Left cardiac atrium (tissue), 4 donors: ENCODE measurements around the gene AZIN2. TPM values are rescaled to one million over a fixed set of nuclear protein-coding genes. Genes with fewer than 3 reads are reported as not detected.
"Not testable (repeated sequence)": the region's sequence is repeated elsewhere in the genome, so short reads cannot be mapped to it uniquely, and the experiment has no call there.

ENCODE experiments used
- ATAC-seq, 2 donors: fragments of 200-7000 bp; cut with Tn5 transposase; one replicate each; pipeline ENCODE4 v1.9.1; 2020; ENCODE audit warnings: mild to moderate bottlenecking in 2 of 2, moderate library complexity in 2 of 2
- DNase-seq: peaks from one replicate; pipeline ENCODE4 v3.0.0-alpha.2; 2020
- intact Hi-C, 2 donors: fragments of 100-400 bp; cut with DNase I; formaldehyde crosslinking; loops; one replicate each; pipeline versions ENCODE4 v1.14.1 to v1.15.1; 2022 to 2023
- total RNA-seq, 2 donors: library from RNA; stranded (reverse); fragmentation: NEBNext Ultra II Directional; extraction: Animal tissue kit (Norgen Biotek cat#: 25700); gene quantifications; one replicate each; pipeline ENCODE4 v1.2.1, GENCODE V29; 2021
- donor health status: DM: no; HTN: yes; CAD: no.
- donor health status: DM: no; HTN: yes; CAD: no; lungs with severe emphysema.
- donor health status: DM: yes; HTN: yes; CAD: no.
- donor health status: Dilated cardiomyopathy.

The AZIN2 gene
- total RNA-seq, 2 donors from 2014 or later = 1.8 to 2.6 TPM

DNA sequence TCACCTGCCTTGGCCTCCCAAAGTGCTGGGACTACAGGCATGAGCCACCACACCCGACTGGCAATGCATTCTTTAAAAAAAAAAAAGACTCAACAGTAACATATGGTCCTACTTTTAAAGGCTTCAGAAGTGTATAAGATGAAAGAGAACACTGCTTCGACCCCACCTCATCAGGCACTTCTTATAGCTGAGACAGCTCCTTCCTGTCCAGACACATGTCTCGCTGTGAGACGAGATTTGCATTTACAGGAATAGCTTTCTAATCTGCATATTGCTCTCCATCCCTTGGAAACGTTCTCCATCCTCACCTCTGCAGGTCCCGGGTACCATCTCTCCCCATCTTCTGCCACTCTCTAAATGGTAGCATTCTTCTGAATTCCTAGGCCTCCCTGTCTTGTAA, 6.7 kb downstream of the AZIN2 start:
- ATAC-seq (no peak), DNase-seq (no peak)
- intact Hi-C loops = loop anchor here (10.0 kb wide), 2 partner anchors 153 to 213 kb away; partner anchors contain the start of gene FNDC5 (in 1 of the 2)

DNA sequence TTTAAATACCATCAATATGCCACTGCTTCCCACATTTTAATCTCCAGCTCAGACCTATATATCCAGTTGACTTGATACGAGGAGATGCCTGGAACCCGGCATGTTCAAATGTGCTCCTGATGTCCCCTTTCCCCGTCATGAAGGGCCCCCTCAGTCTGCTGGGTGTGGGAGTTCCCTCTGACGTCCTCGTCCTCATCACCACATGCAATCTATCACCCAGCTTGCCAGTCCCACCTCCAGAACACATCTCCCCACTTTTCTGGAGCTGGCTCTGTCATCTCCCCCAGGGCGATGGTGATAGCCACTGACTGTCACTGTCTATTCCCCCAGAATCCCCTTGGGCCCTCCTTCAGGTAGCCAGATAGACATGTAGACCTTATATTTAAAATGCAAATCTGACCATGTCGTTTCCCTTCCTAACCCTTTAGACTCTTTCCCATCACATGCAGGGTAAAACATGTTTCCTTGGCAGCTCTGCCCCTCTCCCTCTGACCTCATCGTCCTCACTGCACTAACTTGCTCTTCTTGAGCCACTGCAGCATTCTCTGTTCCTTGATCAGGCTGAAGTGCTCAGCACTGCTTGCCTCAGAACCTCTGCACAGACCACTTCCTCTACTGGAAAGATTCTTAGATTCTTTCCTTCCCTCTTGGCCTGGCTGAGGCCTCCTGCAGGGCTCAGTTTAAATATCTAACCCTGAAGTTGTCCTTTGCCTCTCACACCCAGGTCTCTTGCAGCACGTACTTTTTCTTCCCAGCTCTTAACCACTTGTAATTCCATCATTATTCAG, 7.4 kb downstream of the AZIN2 start:
- no peak for DNase-seq
- ATAC-seq = no peak
- intact Hi-C loops = loop anchor here (10.0 kb wide), 2 partner anchors 154 to 214 kb away; partner anchors contain the start of gene FNDC5 (in 1 of the 2)

- intact Hi-C loops = loop anchor here (10.0 kb wide), 2 partner anchors 155 to 215 kb away; partner anchors contain the start of gene FNDC5 (in 1 of the 2)
- no peak for DNase-seq
- no peak for ATAC-seq
These were observed 8.5 kb downstream of the AZIN2 start for GRCh38 chr1:33089457-33089856.

DNA sequence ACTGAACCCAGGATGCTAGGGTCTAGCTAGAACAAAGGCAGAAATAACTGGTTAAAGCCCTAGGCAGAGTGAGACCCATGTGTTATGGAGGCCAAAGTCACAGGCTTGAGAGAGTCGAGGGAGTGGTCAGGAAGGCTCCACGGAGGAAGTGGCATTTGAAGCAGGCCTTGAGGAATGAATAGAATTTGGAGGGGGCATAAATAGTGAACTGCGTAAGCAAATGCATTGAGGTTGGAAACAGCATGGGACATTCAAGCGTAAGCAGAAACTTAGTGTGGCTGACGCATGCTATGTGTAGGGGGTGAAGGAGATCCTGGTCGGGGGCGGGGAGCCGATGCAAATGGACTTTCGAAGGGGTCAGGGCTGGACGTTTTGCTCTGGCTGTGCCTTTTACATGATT, 11.5 kb downstream of the AZIN2 start:
- ATAC-seq = no peak
- intact Hi-C loops = no loop called here
- no peak for DNase-seq

GRCh38 chr1:33093004-33093403, 12.1 kb downstream of the AZIN2 start:
- DNase-seq (no peak), ATAC-seq (no peak)
- intact Hi-C loops = no loop called here

DNA sequence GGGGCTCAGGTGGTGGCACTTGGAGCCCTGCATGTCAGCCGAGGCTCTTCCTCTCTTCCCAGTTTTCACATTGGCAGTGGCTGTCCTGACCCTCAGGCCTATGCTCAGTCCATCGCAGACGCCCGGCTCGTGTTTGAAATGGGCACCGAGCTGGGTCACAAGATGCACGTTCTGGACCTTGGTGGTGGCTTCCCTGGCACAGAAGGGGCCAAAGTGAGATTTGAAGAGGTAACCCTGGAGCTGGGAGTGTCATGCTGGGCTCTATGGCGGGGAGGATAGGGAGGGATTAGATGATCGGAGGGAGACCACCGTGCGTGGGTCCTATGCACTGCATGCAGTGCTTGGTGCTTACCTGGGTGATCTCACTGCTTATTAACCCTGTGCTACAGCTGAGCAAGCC, 13.5 kb downstream of the AZIN2 start:
- DNase-seq (no peak), ATAC-seq (no peak)
- intact Hi-C loops = no loop called here

DNA sequence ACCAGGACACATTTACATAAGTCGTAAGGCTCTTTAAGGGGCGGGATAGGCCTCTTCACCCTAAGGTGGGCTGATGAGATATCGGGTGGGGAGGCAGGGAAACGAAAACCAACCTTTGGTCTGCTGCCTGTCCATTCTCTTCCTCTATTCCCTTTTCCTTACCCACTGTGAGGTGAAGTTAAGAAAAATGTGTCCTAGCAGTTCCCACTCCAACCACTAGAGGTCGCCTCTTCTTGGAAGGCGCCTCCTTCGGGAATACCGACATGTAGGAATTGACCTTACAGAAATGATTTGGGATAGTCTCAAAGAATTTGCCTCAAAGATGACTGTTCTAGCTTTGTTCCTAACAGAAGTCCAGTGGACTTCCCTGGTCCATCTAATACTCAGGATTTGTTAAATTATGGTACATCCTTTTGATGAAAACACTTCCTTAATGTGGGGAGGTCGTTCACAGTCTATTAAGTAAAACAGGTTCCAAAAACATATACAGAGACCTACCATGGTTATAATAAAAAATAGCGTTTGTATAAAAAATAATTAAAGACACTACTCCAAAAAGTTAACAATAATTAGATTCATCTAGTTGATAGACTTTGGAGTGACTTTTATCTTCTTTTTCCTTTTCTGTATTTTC, 14.1 kb downstream of the AZIN2 start:
- intact Hi-C loops = no loop called here
- DNase-seq (peak; percentile 56), ATAC-seq (peak in 1 of 2 donors; percentile 17)

GRCh38 chr1:33096363-33097005, 15.5 kb downstream of the AZIN2 start:
- ATAC-seq (peak; percentile 14 to 45), DNase-seq (no peak)
- intact Hi-C loops = no loop called here

- ATAC-seq (no peak), DNase-seq (no peak)
- intact Hi-C loops = no loop called here
These were observed 16.2 kb downstream of the AZIN2 start for GRCh38 chr1:33097137-33097611.

- no peak for DNase-seq
- intact Hi-C loops = no loop called here
- ATAC-seq = no peak
These were observed 16.8 kb downstream of the AZIN2 start for GRCh38 chr1:33097762-33098161.

- DNase-seq = no peak
- intact Hi-C loops = no loop called here
- ATAC-seq = no peak
These were observed 17.4 kb downstream of the AZIN2 start for GRCh38 chr1:33098371-33098770.

DNA sequence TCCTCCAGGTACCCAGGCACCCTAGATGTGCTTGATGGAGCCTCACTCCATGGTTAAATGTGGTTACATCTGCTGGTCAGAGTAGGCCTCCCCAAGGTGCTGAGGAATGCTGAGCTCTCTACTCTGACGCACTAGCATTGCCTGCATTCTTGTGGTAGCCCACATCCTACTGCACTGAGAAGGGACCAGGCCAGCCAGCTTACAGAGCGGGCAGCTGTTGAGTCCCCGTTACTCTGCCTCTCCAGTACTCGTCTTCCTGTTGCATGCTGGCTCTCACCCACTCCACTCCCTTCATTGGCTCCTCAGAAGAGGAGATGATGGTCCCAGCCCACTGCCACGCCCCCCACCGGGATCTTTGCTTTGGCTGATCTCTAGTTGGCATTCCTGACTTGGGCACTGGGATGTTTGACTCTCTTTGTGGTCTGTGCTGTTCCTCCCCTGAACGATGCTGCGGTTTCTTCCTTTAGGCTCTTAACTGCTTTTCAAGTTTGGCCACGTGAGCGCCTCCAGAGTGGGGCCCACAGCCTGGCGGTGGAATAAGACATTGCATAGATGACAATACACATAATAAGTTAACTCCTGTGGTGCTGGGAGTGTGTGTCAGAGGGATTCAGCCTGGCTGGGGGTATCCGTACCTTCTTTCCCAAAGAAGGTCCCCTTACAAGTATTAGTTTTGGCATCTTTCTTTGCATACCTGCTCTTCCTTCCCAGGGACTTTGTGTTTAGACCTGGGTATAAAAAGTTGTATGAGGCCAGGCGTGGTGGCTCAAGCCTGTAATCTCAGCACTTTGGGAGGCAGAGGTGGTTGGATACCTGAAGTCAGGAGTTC, 18.6 kb downstream of the AZIN2 start:
- intact Hi-C loops = no loop called here

GRCh38 chr1:33100119-33100415, 19.1 kb downstream of the AZIN2 start:
- intact Hi-C loops, DNase-seq, ATAC-seq: not testable (repeated sequence)

More for the DNA sequence above, 18.6 kb downstream of the AZIN2 start:
- peak; percentile 33 for DNase-seq
- ATAC-seq = peak; percentile 47 to 88

DNA sequence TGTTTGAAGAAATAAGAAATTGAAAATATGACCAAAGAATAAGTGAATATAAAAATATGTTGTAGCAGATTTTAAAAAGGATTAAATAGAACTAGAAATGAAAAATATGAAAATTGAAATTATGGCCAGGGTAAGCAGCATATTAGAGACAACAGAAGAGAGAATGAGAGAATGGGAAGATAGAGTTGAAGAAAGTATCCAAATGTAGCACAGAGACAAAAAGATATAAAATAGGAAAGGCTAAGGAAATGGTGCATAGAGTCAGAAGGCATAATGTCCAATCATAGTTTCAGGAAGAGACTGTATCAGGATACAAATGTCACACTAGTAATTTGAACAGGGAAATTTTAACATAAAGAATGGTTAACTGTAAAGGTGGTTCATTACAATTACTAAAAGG, 29.5 kb downstream of the AZIN2 start:
- no peak for ATAC-seq
- intact Hi-C loops = no loop called here
- DNase-seq = no peak

DNA sequence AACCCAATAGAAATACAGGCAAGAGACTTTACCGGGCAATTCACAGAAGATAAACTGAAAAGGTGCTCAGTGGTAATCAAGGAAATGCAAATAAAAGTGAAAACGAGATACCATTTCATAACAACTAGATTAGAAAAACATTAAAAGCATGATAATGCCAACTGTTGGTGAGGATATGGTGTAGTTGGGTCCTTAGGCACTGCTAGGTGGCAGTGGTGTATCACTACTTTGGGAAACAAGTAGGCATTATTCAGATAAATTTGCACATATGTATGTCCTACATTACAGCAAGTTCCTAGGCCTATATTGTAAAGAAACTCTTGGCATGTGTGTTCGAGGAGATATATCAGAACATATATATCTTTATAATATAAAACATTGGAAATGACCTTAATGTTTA, 31.0 kb downstream of the AZIN2 start:
- intact Hi-C loops = no loop called here
- DNase-seq = no peak
- no peak for ATAC-seq

- intact Hi-C loops = no loop called here
- DNase-seq = no peak
- ATAC-seq = no peak
These were observed 36.6 kb downstream of the AZIN2 start for GRCh38 chr1:33117440-33118085.

GRCh38 chr1:33118274-33118673, 37.3 kb downstream of the AZIN2 start:
- ATAC-seq (no peak), DNase-seq (no peak)
- intact Hi-C loops = no loop called here

- no peak for ATAC-seq
- intact Hi-C loops = no loop called here
- no peak for DNase-seq
These were observed 38.1 kb downstream of the AZIN2 start for GRCh38 chr1:33119050-33119449.
